ENCODE measurements around the gene URB1.

- TF ChIP-seq CTCF (IDR thresholded peaks at IDR 0.05) (no peak), POLR2A (IDR thresholded peaks at IDR 0.05) (no peak), POLR2AphosphoS5 (IDR thresholded peaks at IDR 0.05) (no peak)
Measured at GRCh38 chr21:32377991-32378390, 14.8 kb downstream of the URB1 start.
